KMS-11 (cell line): Measurements from ENCODE around the gene NINJ2.

ENCODE experiments used
- H2AFZ ChIP-seq: fragments of 200-600 bp; sonication (generic); 2 replicates; pipeline ENCODE4 v1.6.1; 2016; ENCODE audit warnings: antibody characterized with exemption, mixed run types, low read depth
- H3K27ac ChIP-seq: fragments of 200-600 bp; sonication (generic); 2 replicates; pipeline ENCODE4 v1.6.1; 2016; ENCODE audit warnings: mild to moderate bottlenecking, mixed run types
- H3K27me3 ChIP-seq: fragments of 200-600 bp; sonication (generic); 2 replicates; pipeline ENCODE4 v1.6.1; 2017; ENCODE audit warnings: mild to moderate bottlenecking, low read depth, mixed run types, moderate library complexity; ENCODE audit not compliant: insufficient read depth
- H3K36me3 ChIP-seq: fragments of 200-600 bp; sonication (generic); 2 replicates; pipeline ENCODE4 v1.6.1; 2017; ENCODE audit warnings: mild to moderate bottlenecking, mixed run types; ENCODE audit not compliant: insufficient read depth
- H3K4me1 ChIP-seq: fragments of 200-600 bp; sonication (generic); 2 replicates; pipeline ENCODE4 v1.6.1; 2016; ENCODE audit warnings: mild to moderate bottlenecking, low read depth, mixed run types; ENCODE audit not compliant: poor library complexity, severe bottlenecking
- H3K4me2 ChIP-seq: fragments of 200-600 bp; sonication (generic); 2 replicates; pipeline ENCODE4 v1.7.0; 2016; ENCODE audit warnings: mild to moderate bottlenecking, mixed run types
- H3K4me3 ChIP-seq: fragments of 200-600 bp; sonication (generic); IDR thresholded peaks from 2 replicates; pipeline ENCODE4 v1.6.1; 2017; ENCODE audit warnings: low read depth, low read length, mixed read lengths; ENCODE audit not compliant: insufficient read depth
- H3K79me2 ChIP-seq: fragments of 200-600 bp; sonication (generic); 2 replicates; pipeline ENCODE4 v1.6.1; 2016; ENCODE audit warnings: low read depth, mixed run types; ENCODE audit not compliant: insufficient read depth
- H3K9ac ChIP-seq: fragments of 200-600 bp; sonication (generic); 2 replicates; pipeline ENCODE4 v1.6.1; 2016; ENCODE audit warnings: mild to moderate bottlenecking, mixed run types
- H4K20me1 ChIP-seq: fragments of 200-600 bp; sonication (generic); 2 replicates; pipeline ENCODE4 v1.6.1; 2016; ENCODE audit warnings: mild to moderate bottlenecking, mixed run types; ENCODE audit not compliant: insufficient read depth
- CTCF ChIP-seq: fragments of 200-600 bp; sonication (generic); conservative IDR thresholded peaks from 2 replicates; pipeline ENCODE4 v1.6.1; 2017; ENCODE audit warnings: low read depth, mild to moderate bottlenecking, antibody characterized with exemption, low read length, moderate library complexity, mixed read lengths

NINJ2 gene

GRCh38 chr12:587132-588023 lies 75.9 kb downstream of the NINJ2 start:
- no peak overlapping the region for H3K4me2 ChIP-seq
- H3K4me1 ChIP-seq = no peaks in the 10 kb centered on the region
- H3K27me3 ChIP-seq = no peaks in the 10 kb centered on the region
- H3K79me2 ChIP-seq = no peaks in the 10 kb centered on the region
- H3K27ac ChIP-seq = no peak overlapping the region
- no peak overlapping the region for H3K9ac ChIP-seq
- H3K36me3 ChIP-seq = no peaks in the 10 kb centered on the region
- no peaks in the 10 kb centered on the region for H4K20me1 ChIP-seq
- no peak overlapping the region for H3K4me3 ChIP-seq
- no peak for TF ChIP-seq CTCF
- no peak overlapping the region for H2AFZ ChIP-seq

- Histone ChIP-seq H3K4me2 (no peak overlapping the region), H3K27ac (no peak overlapping the region), H3K4me3 (no peak overlapping the region), H3K36me3 (no peaks in the 10 kb centered on the region), H3K79me2 (no peaks in the 10 kb centered on the region), H3K9ac (no peak overlapping the region), H3K4me1 (no peaks in the 10 kb centered on the region), H4K20me1 (no peaks in the 10 kb centered on the region), H2AFZ (no peak overlapping the region), H3K27me3 (no peaks in the 10 kb centered on the region)
- TF ChIP-seq CTCF = no peak
Observed at GRCh38 chr12:586318-587071, 76.8 kb downstream of the NINJ2 start.

GRCh38 chr12:585062-586061 lies 77.9 kb downstream of the NINJ2 start:
- TF ChIP-seq CTCF = no peak
- H3K27ac ChIP-seq = no peak overlapping the region
- no peak overlapping the region for H3K4me2 ChIP-seq
- no peaks in the 10 kb centered on the region for H3K27me3 ChIP-seq
- H4K20me1 ChIP-seq = no peaks in the 10 kb centered on the region
- no peaks in the 10 kb centered on the region for H3K79me2 ChIP-seq
- no peaks in the 10 kb centered on the region for H3K4me1 ChIP-seq
- H3K9ac ChIP-seq = no peak overlapping the region
- H3K36me3 ChIP-seq = no peaks in the 10 kb centered on the region
- no peak overlapping the region for H2AFZ ChIP-seq
- no peak overlapping the region for H3K4me3 ChIP-seq

GRCh38 chr12:583251-583869 lies 79.9 kb downstream of the NINJ2 start:
- Histone ChIP-seq H3K4me2 (no peak overlapping the region), H2AFZ (no peak overlapping the region), H3K9ac (no peak overlapping the region), H4K20me1 (no peaks in the 10 kb centered on the region), H3K79me2 (no peaks in the 10 kb centered on the region), H3K27ac (no peak overlapping the region), H3K4me1 (no peaks in the 10 kb centered on the region), H3K36me3 (no peaks in the 10 kb centered on the region), H3K27me3 (no peaks in the 10 kb centered on the region), H3K4me3 (no peak overlapping the region)
- TF ChIP-seq CTCF = no peak
